EL (cell line): ENCODE results near the gene DEXI.
A peak's percentile ranks its signal among the peaks of the same experiment; 100 is the strongest.

ENCODE experiments used
- DNase-seq: peaks from one replicate; pipeline ENCODE4 v3.0.0-alpha.2; 2016

Gene DEXI

DNA sequence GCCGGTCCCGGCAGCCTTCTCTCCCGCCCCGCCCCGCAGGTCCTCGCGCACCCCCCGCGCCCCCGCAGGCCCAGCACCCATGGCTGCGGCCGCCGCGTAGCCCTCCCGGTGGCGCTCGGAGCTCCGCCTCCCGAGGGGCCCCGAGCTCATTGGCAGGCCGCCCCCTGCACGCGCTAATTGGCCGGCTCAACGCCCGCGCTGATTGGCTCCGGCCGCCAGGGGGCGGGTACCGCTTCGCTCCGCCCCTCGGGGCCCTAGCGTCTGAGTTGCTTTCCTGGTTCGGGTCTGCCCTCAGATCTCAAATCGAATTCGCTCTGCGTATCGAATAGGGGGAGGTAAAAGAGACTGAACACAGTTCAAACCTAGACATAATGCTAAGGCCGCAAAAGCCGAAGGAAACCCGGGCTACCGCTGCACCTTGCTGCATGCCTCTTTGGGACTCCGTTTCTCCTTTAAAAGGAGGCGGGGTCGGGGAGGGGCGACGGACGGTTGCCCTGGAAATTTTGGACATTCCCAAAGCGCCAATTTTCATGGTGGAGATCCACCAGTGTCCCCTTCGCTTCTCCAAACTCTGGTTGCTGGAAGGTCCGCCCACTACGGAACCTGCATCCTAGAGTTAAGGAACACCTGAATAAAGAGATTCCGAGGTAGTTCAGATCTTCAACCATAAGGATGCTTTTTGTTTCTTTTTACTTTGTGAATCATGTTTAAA lies at the start of gene DEXI:
Gene DEXI, minus strand, starts transcription at position 117 of the 712 bp plus-strand sequence. CDS start 463 bp downstream, outside the sequence.
- peak; percentile 90 for DNase-seq

DNA sequence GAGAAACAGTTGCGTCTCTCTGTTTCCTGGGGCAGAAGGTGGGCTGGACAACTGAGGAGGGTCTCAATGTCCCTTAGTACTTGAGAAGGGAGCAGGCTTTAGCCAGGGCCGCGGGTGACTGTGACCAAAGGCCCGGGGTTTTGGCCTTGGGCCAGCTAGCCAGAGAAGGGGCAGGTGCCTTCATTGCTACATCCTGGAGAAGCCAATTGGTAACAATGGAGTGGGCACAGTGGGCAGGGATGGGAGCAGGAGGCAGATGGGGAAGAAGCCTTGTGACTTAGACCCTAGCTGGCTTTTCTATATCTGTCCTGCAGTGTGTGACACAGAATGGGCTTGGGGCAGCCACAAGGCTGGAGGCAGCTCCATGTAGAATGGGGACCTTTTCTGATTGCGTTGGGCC lies 48.1 kb upstream of the DEXI start:
- DNase-seq = no peak

DNA sequence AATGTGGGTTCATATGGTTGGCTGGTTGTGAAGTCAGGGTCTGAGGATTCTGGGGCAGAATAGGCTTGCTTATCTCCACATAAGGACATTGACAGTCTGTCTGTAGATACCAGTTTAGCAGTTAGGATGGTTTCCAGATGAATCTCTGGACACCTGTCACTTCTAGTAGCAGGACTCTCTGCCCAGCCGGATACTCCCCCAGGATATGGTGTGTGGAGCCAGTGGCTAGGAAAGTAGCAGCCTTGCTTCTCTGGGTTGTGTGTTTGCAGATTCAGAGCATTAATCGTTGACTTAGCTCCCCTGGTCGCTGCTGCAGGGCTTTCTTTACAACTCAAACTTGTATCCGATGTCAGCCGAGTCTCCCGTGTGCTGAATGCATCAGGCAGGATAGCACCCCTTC lies 47.3 kb upstream of the DEXI start:
- no peak for DNase-seq

DNA sequence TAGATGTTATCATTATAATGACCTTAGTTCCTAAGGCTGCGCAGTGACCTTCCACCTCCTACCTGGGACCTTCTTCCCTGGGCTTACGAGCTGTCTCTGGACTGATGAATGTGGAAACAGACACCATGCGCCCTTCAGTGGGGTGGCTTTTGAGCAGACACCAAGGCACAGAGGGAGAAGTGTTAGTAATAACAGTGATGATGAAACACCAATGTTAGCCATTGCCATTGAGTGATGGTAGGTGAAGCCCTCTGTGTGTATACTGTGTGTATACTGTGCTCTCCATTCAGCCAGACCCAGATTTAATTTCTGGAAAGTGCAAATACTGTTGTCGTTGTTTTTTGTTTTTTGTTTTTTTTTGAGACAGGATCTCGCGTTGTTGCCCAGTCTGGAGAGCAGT lies 46.6 kb upstream of the DEXI start:
- no peak for DNase-seq

DNA sequence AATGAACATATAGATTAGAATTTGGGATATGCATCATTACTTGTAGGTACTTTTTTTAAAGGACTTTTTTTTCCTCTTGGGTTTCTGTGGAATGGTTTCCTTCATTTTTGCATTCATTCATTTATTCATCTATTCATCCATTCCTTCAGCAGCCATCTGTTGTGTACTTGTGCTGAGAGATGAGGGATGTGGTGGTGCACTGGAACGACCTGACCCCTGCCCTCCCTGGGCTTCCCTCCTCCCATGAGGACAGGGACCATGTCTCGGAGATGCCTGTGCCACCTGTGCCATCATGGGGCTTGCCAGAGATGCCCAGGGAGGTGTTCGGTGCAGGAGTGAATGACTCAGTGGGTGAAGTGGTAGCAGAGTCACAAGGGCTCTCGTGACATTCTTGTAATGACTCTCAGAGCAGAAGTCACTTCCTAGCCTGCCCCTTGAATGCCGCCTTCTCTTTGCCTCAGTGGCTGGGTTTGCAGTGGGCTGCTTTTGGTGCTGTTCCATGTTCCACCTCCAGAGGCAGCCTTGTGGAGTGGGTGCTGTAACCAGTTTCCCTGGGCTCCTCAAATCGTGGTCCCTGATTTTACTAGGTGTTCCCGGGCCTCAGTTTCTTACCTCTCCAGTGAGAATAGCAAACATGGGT lies 46.0 kb upstream of the DEXI start:
- DNase-seq = no peak

DNA sequence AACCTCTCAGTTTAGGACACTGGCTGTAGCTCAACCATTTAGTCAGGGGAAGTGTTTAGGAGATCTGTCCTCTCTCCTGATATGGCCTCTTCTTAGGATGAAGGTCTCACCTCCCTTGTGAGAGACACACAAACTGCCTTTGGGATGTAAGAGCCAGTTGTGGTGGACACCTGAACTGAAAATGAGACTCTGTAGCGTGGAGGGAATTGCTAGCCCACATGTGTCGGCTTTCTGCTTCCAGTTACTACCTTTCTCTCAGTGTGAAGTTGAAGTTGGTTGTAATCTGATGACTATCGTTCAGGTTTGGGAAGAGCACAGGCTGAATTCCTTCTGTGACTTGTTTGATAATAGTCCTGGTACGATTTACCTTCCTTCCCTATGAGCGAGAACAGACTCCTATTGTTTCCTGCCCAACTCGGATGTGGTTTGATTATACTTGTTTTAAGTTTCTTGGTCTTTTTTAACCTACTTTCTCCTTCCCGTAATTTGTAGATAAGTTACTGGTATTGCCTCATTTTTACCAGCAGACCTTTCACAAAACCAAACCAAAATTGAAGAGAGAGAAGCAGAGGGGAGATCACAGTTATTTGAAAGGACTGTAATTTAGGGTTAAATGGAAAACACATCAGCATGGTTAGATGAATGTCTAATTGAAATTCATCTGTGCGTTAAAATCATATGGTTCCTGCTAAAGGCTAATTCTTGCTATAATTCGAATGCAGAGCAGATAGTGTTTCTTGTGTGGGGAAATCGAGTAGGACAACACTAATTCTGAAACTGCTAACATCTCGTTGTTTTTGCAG lies 45.3 kb upstream of the DEXI start:
- no peak for DNase-seq

DNA sequence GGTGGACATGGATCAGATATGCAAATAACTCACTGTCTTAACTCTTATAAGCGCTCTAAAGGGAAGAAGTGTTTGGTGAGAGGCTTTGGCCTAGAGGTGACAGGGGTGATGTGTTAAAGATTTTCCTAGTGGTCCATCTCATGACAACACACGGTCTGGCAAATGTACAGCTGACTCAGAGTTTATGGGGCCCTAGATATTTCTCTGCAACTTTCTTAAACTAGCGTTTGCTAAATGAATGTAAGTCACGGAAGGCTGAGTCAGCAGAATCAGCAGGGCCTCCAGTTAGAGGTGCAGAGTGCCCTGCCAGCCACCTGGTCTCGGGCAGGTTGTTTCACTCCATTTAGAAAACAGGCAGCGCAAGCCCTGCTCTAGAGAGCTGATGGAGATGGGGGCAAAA lies 42.2 kb upstream of the DEXI start:
- DNase-seq = peak; percentile 65

DNA sequence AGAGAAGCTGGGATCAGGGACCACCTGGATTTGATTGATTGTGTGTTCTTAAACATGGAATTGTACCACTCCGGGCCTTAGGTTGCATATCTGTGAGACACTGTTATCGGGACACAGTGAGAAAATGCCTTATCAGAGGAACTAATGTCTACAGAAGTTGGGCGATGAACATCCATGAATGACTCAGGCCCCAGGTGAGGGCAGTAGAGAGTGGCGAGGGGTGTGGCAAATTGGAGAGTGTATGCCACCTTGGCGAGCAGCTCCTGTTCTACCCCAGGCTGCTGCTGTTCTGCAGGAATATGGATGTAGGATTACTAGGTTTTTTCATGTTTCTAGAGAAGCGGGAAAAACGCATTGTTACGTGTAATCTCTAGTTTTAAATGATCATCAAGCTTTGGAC lies 40.9 kb upstream of the DEXI start:
- DNase-seq = no peak

DNA sequence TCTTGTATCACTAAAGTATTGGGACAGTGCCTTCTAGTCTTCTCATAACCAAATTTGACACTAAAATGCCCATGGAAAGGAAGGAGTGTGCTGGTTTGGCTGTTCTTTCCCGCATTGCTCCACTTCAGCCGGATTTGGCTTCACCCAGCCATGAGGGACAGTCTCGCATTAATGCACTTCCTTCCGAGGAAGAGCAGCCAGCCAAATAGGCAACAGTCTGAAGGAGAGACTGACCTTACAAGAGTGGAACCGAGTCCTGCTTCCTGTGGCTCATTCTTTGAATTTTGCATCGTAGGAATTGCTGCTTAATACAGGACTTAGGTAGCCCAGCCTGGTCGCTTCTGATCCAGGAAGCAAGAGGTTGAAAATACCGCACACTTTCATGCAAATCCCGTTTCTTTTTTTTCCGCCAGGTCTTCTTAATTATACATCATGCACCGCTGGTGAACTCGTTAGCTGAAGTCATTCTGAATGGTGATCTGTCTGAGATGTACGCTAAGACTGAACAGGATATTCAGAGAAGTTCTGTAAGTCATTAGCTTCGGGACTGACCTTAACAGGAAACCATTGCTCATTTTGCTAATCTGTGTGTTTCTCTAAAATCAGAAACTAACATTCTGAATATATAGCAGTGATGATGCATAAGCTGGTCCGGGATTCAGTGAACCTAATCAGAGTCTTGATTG lies 40.3 kb upstream of the DEXI start:
- DNase-seq = no peak

DNA sequence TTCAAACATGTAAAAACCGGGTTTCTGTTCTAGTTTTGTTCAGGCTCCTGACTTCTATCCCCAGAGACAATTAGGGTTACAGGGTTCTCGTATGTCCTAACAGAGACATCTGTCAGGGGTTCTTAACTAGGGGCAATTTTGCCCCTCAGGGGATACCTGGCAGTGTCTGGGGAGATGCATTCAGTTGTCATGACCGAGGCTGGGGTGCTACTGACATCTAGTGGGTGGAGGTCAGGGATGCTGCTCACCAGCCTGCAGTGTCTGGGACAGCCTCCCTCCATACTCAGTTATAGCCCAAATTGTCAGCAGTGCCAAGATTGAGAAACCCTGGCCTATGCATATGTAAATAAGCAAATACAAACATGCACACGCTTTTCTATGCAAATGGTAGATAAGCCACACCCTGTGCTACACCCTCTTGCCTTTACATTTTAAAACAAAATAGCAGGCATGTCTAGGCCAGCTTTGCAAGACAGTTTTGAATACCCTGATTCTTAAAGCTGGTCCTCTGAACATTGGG lies 39.5 kb upstream of the DEXI start:
- no peak for DNase-seq

DNA sequence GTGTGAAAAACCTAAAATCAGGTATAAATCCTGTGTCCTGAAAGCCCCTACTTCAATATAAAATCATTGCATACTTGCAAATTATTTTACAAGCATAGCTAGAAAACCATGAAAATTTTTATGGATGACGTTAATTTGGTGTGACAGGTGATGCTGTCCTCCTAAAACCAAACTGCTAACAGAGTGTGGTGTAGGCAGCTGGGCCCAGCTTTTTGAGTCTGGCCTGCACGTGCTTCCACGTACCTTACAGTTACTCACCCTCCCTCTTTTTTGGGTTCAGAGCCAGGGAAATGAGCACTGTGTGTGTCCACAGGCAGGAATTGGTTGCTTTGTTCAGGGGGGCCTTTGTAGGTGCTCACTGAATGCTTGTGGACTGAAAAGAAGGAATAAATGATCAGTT lies 38.5 kb upstream of the DEXI start:
- no peak for DNase-seq

DNA sequence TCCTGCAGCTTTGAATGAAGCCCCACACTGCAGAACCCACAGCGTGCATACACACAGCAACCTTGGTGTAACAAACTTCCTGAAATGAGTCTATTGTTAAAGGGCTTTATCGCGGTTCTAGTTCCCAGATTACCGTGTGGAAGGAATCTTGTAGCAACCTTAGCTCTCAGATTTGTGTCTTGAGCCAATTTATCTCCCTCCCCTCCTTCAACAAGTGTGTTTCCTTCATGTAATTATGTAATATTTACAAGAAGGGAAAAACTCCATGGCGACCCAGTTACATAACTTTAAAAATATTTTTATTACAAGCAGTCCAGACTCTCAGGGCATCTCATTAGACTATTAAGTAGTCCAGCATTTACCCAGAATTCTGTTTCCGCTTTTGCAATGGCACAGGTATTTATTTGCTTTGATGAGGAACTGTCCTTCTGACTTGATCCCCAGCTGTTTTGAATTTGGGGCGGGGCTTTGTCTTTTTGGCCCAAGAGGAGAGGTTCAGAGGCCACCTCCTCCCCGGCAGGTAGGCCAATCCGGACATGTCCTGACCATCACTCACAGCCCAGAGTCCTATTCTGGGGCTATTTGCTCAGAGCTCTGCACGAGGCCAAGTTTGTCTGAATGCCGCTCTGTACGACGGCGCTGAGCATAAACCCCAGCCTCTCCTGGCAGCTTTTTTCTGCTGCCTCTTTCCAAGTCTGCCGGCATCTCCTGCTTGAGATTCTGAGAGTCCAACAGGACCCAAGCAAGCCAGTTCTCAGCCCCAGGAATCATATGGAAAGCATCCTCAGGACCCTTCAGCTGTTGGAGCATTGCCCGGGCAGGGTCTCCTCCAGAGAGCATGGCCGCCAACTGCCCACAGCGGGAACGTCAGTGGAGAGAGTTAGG lies 37.7 kb upstream of the DEXI start:
- no peak for DNase-seq

DNA sequence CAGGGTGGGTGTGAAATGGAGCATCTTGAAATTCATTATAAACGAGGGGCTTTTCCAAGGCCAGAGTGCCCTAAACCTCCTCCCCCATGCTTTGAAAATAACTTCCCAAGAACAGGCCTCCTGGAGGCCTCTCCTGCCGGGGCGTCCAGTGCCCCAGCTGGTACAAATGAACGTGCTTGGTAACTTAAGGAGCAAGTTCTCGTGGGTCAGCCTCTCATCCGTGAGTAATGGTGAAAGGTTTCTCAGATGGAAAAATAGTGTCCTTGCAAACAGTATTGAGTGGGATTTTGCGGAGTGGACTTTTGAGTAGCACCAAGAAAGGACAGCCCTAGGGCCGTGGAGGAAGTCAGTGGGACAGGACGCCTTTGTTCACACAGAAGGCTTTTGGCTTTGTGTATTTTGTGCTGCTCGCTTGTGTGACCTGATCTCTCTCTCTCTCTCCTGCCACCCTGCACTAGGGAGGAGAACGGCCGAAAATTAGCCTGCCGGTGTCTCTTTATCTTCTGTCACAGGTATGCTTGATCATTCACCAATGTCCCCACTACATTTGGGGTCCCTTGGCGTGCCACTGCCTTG lies 36.7 kb upstream of the DEXI start:
- DNase-seq = no peak

DNA sequence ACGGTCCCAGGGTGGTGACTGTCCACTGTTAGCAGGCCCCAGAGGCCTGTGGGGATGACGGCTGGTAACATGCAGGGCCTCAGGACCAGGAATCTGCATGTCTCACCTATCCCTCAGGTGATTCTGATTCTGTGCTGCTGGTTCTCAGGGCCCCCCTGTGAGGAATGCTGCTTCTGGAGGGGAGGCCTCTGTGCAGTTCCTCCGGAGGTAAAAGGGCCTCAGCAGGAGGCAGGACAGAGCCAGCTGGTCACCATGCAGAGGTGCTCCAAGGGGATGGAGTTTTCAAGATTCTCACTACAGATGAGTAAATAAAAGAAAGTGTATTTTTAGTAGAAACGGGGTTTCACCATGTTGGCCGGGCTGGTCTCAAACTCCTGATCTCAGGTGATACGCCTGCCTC lies 35.9 kb upstream of the DEXI start:
- no peak for DNase-seq

DNA sequence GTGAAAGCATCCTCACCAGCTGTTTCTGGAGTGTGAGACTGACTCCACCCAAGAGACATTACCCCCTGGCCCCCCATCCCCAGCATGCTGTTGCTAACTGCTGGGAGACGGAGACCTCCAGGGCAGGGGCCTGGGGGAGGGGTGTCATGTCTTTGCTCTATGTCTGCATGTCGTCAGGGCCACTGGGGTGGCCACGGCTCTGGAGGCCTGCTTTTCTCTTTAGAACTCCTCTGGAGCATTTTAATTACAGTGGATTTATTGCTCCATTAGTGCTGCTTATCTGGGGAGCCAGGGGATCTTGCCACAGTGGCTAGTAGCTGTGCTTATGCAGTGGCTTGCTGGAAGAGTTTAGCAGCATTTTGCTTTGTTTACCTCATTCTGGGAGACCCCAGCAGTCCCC lies 34.4 kb upstream of the DEXI start:
- no peak for DNase-seq

DNA sequence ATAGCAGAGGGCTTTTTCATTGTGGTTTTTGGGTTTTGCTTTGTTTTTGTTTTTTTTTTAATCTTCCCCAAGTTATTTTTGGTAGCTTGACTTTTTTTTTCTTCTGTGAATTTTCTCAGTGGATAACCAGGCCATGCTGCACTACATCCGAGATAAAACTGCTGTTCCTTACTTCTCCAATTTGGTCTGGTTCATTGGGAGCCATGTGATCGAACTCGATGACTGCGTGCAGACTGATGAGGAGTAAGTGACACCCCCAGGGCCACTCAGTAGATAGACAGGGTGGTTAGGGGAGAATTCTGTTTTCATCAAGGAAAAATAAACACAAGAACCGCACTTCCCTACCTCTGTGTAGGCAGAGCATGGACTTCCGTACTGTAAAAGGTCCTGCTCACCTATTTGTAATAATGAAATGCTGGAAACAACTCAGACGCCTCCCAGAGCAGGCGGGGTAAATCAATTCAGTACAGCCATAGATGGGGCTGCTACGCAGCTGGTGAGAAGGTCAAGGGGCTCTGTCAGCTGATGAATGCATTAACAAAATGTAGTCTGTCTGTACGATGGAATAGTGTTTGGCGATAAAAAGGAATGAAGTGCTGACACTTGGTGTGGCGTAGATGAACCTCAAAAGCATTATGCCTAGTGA lies 30.7 kb upstream of the DEXI start:
- DNase-seq = no peak

DNA sequence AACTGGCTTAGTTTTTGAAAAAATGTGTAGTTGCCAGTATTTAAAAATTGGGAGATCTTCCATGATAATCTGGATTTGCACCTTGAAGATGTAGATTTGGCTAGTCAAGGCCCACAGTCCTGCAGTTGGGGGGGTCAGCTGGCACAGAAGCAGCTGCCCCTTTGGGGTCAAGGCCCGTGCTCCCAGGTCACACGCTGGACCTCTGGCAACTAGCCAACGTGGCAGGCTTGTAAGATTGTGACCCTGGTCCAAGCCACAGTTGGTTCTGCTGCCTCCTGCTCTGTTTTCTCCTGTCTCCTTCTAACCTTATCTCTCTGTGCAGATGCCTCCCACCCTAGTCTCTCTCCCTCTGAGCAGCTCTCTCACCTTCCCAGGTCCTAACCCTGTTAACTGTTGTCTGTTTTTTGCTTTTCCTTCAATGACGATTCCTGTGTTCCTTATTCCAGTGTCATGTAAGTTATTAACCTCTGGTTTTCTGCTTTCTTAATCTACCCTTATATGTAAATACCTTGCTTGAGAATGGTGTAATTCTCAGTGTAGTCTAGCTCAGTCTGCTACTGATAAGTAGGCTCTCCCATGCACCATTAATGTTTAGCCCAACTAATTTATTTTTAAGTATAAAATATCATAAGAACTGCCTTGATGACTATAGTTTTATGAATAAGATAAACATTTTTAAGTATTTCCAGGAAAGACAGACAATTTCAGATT lies 30.0 kb upstream of the DEXI start:
- DNase-seq = no peak

DNA sequence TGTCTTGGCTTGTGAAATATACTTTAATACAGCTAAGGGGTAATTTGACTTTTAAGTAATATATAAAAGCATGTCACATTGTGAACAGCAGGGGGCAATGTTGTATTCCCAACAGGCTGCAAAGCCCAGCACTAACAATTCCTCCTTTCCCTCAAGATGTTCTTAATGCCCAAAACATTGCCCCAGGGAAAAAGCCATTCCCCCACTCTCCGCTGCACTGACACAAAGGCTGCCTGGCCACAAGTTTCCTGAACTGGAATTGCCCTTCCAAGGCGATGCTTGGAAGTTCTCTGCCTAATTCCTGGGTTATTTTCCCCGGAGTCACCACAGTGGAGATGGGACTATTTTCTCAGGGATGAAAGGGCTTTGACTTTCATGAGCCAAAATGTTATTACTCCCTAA lies 29.3 kb upstream of the DEXI start:
- peak; percentile 95 for DNase-seq

DNA sequence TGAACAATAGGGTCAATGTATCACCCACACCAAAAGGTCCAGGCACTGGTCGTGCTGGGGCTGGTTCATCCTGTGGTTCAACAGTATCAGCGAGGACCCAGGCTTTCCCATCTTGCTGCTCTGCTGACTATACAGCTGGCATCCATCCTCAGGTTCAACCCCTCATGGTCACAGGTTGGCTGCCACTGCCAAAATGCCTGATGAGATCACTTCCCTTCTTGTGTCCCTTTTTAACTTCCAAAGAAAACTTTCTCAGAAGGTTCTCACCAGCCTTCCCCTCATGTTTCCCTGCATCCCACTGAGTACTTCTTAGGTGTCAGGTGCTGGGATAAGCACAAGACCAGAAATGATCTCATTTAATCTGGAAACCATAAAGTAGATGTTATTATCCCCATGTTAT lies 27.8 kb upstream of the DEXI start:
- no peak for DNase-seq

DNA sequence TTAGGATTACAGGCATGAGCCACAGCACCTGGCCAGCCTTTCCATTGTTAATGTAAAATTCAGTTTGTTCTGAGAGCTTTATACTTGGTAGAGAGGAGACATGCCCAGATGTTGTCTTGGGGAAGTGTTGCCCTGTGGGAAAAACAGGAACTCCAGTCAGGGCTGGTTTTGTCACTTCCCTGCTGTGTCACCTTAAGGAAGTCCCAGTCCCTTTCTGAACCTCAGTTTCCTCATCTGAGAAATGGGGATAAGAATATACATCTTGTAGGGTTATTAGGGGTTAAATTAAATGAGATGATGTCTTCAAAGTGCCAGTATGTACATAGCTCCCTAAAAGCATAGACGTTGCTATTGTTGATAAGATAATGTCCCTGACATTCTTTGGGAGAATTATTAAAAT lies 27.3 kb upstream of the DEXI start:
- DNase-seq = no peak

DNA sequence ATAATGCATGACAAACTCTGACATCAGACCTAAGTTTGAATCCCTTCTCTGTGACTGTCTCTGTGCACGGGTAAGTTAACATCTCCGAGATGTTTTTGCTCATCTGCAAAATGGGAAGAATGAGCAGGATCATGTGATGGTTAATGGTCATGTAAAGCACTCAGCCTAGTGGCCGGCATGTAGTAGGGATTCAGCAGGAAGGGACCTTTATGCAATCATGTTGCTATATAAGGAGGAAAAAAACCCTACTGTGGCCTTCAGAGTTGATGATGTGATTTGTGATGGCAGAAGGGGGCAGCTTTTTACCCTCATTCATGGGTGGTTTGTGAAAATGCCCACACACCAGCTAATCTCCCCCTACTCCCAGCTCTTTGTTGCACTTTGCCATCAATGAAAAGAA lies 26.2 kb upstream of the DEXI start:
- DNase-seq = no peak
